NCI-H1105 treated with DMSO at 0.1 percent for 48 hours (cell line): Measurements from ENCODE around the gene IL16.

Source experiments
- DNase-seq: peaks from one replicate; lab custom pipeline; 2025; lab: John Stamatoyannopoulos, UW

IL16 gene

GRCh38 chr15:81296186-81296585 is 99.5 kb downstream of the IL16 start:
- DNase-seq, result no peak

- DNase-seq, result no peak
Measured at GRCh38 chr15:81296673-81297072, 100.0 kb downstream of the IL16 start.

GRCh38 chr15:81297147-81297572 is 100.5 kb downstream of the IL16 start:
- no peak for DNase-seq

GRCh38 chr15:81297603-81298575 is 101.2 kb downstream of the IL16 start:
- no peak for DNase-seq

- no peak for DNase-seq
Measured at GRCh38 chr15:81298611-81299010, 101.9 kb downstream of the IL16 start.

- no peak for DNase-seq
Measured at GRCh38 chr15:81299156-81299555, 102.5 kb downstream of the IL16 start.

GRCh38 chr15:81299630-81300273 is 103.1 kb downstream of the IL16 start:
- no peak for DNase-seq

- DNase-seq, result no peak
Measured at GRCh38 chr15:81301385-81301784, 104.7 kb downstream of the IL16 start.

- no peak for DNase-seq
Measured at GRCh38 chr15:81301815-81302399, 105.2 kb downstream of the IL16 start.

GRCh38 chr15:81302701-81303109 is 106.0 kb downstream of the IL16 start:
- no peak for DNase-seq

GRCh38 chr15:81303244-81304225 is 106.9 kb downstream of the IL16 start:
- DNase-seq, result no peak

GRCh38 chr15:81304226-81304625 is 107.5 kb downstream of the IL16 start:
- no peak for DNase-seq

GRCh38 chr15:81308260-81308659 is 111.6 kb downstream of the IL16 start:
- no peak for DNase-seq

- no peak for DNase-seq
Measured at GRCh38 chr15:81309647-81310450, 113.2 kb downstream of the IL16 start.

- no peak for DNase-seq
Measured at GRCh38 chr15:81310480-81310879, 113.8 kb downstream of the IL16 start.

- no peak for DNase-seq
Measured at GRCh38 chr15:81311752-81312464, 115.2 kb downstream of the IL16 start.

- DNase-seq, result no peak
Measured at GRCh38 chr15:81312790-81313543, 116.3 kb downstream of the IL16 start.

- DNase-seq, result no peak
Measured at GRCh38 chr15:81313686-81314085, 117.0 kb downstream of the IL16 start.

- no peak for DNase-seq
Measured at GRCh38 chr15:81314378-81314777, 117.7 kb downstream of the IL16 start.
